ENCODE results near the gene IL13RA1. TPM values are rescaled to one million over a fixed set of nuclear protein-coding genes. Genes with fewer than 3 reads are reported as not detected.

The IL13RA1 gene
- polyA plus RNA-seq, 1 donor (not counting 4 experiments of a cell fraction or from before 2014, with no cell fraction given): 27.8 TPM

DNA sequence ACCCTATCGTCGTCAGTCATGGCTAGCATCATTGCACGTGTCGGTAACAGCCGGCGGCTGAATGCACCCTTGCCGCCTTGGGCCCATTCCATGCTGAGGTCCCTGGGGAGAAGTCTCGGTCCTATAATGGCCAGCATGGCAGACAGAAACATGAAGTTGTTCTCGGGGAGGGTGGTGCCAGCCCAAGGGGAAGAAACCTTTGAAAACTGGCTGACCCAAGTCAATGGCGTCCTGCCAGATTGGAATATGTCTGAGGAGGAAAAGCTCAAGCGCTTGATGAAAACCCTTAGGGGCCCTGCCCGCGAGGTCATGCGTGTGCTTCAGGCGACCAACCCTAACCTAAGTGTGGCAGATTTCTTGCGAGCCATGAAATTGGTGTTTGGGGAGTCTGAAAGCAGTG is 97.8 kb downstream of the IL13RA1 start:
- DNase-seq (ENCODE audit: low read depth, low spot score) (no peak), FAIRE-seq (no peak)
- no peaks in the 10 kb centered on the region for H3K79me2 ChIP-seq (ENCODE audit: control insufficient read depth, insufficient read depth, low read length)
- H3K27ac ChIP-seq (ENCODE audit: control insufficient read depth, insufficient read depth, low read length): no peak overlapping the region
- no peak for TF ChIP-seq EZH2 (IDR thresholded peaks at IDR 0.05; ENCODE audit: low read length)
- no peaks in the 10 kb centered on the region for H3K4me1 ChIP-seq (ENCODE audit: control insufficient read depth, extremely low read depth, insufficient read depth, low read length)
- no peaks in the 10 kb centered on the region for H3K36me3 ChIP-seq (ENCODE audit: control insufficient read depth in 2 of 2, extremely low read depth in 1 of 2, insufficient read depth in 2 of 2, low read length in 2 of 2)
- no peaks in the 10 kb centered on the region for H3K9me3 ChIP-seq (ENCODE audit: control insufficient read depth, low read depth, low read length)
- peaks cover 63% of the 10 kb centered on the region for H3K27me3 ChIP-seq (ENCODE audit: control insufficient read depth, extremely low read depth, insufficient read depth, low read length)
- H3K4me2 ChIP-seq (ENCODE audit: control insufficient read depth, extremely low read depth, insufficient read depth, low read depth, low read length): no peak overlapping the region
- H3K9ac ChIP-seq (ENCODE audit: control insufficient read depth, extremely low read depth, insufficient read depth, low read length): no peak overlapping the region
- no peaks in the 10 kb centered on the region for H3K9me1 ChIP-seq (ENCODE audit: control insufficient read depth, extremely low read depth, insufficient read depth, low read length)
- H4K20me1 ChIP-seq (ENCODE audit: control insufficient read depth, extremely low read depth, insufficient read depth, low read length): no peaks in the 10 kb centered on the region
- dilution Hi-C loops (cut with MboI; ENCODE audit: extremely low pct_ligation_motif_present, low sequenced_read_pairs): no loop called here
- no peak overlapping the region for H2AFZ ChIP-seq (ENCODE audit: control insufficient read depth, low read length)
- no peak overlapping the region for H3K4me3 ChIP-seq (ENCODE audit: control insufficient read depth in 2 of 3, extremely low read depth in 1 of 3, insufficient read depth in 2 of 3, low read depth in 1 of 3, low read length in 3 of 3)

DNA sequence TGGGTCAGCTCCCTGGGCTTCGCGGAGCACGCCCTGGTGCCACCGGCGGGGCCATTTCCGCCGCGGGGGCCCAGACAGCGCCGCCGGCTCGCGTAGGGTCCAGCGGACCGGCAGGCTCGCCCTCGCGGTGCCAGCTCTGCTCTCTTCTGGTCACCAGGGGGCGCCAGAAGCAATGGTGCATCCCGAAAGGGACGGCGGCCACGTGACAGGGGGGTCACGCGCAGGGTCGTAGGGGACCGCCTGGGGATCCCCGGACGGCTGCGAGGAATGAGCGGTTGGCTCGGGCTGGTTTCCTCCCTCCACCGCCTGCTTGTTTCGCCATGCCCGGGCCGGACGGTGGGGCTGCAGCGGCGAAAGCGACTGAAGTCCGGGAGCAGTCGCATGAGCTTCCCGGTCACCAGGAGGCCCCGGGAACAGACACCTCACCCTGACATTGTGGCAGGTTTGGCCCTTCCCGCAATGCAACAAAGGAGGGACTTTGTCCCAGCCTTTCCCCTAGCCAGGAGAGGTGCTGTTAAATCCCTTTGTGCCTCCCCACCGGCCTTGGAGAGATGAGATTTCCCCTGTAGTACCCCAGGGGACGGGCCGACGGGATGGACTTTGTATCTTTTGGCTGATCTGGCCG is 112.0 kb downstream of the IL13RA1 start:
- H3K4me2 ChIP-seq (ENCODE audit: control insufficient read depth, extremely low read depth, insufficient read depth, low read depth, low read length): peak overlapping the region; percentile 64
- no peaks in the 10 kb centered on the region for H4K20me1 ChIP-seq (ENCODE audit: control insufficient read depth, extremely low read depth, insufficient read depth, low read length)
- H3K9me1 ChIP-seq (ENCODE audit: control insufficient read depth, extremely low read depth, insufficient read depth, low read length): no peaks in the 10 kb centered on the region
- H3K4me3 ChIP-seq (ENCODE audit: control insufficient read depth in 2 of 3, extremely low read depth in 1 of 3, insufficient read depth in 2 of 3, low read depth in 1 of 3, low read length in 3 of 3): peak overlapping the region; percentile 21 to 38 (median 25)
- FAIRE-seq: no peak
- no peaks in the 10 kb centered on the region for H3K79me2 ChIP-seq (ENCODE audit: control insufficient read depth, insufficient read depth, low read length)
- TF ChIP-seq, protein P1, sequence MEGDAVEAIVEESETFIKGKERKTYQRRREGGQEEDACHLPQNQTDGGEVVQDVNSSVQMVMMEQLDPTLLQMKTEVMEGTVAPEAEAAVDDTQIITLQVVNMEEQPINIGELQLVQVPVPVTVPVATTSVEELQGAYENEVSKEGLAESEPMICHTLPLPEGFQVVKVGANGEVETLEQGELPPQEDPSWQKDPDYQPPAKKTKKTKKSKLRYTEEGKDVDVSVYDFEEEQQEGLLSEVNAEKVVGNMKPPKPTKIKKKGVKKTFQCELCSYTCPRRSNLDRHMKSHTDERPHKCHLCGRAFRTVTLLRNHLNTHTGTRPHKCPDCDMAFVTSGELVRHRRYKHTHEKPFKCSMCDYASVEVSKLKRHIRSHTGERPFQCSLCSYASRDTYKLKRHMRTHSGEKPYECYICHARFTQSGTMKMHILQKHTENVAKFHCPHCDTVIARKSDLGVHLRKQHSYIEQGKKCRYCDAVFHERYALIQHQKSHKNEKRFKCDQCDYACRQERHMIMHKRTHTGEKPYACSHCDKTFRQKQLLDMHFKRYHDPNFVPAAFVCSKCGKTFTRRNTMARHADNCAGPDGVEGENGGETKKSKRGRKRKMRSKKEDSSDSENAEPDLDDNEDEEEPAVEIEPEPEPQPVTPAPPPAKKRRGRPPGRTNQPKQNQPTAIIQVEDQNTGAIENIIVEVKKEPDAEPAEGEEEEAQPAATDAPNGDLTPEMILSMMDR (optimal IDR thresholded peaks at IDR 0.05 in 1 of 3, IDR thresholded peaks at IDR 0.05 in 1 of 3, conservative IDR thresholded peaks at IDR 0.05 in 1 of 3; ENCODE audit: extremely low read depth in 1 of 3, insufficient read depth in 2 of 3, low read length in 3 of 3): peak; percentile 36 to 70 (median 63)
- TF ChIP-seq EZH2 (IDR thresholded peaks at IDR 0.05; ENCODE audit: low read length): no peak
- H3K4me1 ChIP-seq (ENCODE audit: control insufficient read depth, extremely low read depth, insufficient read depth, low read length): no peaks in the 10 kb centered on the region
- no peak overlapping the region for H3K9ac ChIP-seq (ENCODE audit: control insufficient read depth, extremely low read depth, insufficient read depth, low read length)
- no peaks in the 10 kb centered on the region for H3K9me3 ChIP-seq (ENCODE audit: control insufficient read depth, low read depth, low read length)
- H2AFZ ChIP-seq (ENCODE audit: control insufficient read depth, low read length): peak overlapping the region; percentile 65
- H3K27me3 ChIP-seq (ENCODE audit: control insufficient read depth, extremely low read depth, insufficient read depth, low read length): no peaks in the 10 kb centered on the region
- no peak overlapping the region for H3K27ac ChIP-seq (ENCODE audit: control insufficient read depth, insufficient read depth, low read length)
- dilution Hi-C loops (cut with MboI; ENCODE audit: extremely low pct_ligation_motif_present, low sequenced_read_pairs): no loop called here
- no peak for DNase-seq (ENCODE audit: low read depth, low spot score)
- no peaks in the 10 kb centered on the region for H3K36me3 ChIP-seq (ENCODE audit: control insufficient read depth in 2 of 2, extremely low read depth in 1 of 2, insufficient read depth in 2 of 2, low read length in 2 of 2)

Small RNA genes lying within 50 kb of the gene (small RNA-seq; reads per million reads assigned to genes)
- gene RF00566 (ENCODE audit: insufficient read length in 3 of 3, low read depth in 3 of 3, low replicate concordance in 1 of 3): 0 reads per million in 3 experiments

Other genes with a start within 250 kb of the IL13RA1 start
- gene DOCK11, start 231.8 kb upstream of the IL13RA1 start, polyA plus RNA-seq: 2.8 to 4.6 TPM (median 3.0 TPM) in 3 replicates
- gene ZCCHC12, start 96.2 kb downstream of the IL13RA1 start, polyA plus RNA-seq: not detected in 3 replicates
- not detected in 3 replicates for gene LONRF3, start 247.0 kb downstream of the IL13RA1 start, polyA plus RNA-seq

All from keratinocyte (primary cell).